HepG2 (cell line): ENCODE data around the gene DCPS. TPM values are rescaled to one million over a fixed set of nuclear protein-coding genes. Genes with fewer than 3 reads are reported as not detected.

Source experiments
- AHR ChIP-seq: IDR thresholded peaks from 2 replicates; pipeline ENCODE4 v1.6.1; 2018; ENCODE audit warnings: missing genetic modification reagents, missing compliant biosample characterization
- BRF2 ChIP-seq: sonication (generic); formaldehyde crosslinking; IDR thresholded peaks from 2 replicates; pipeline ENCODE4 v1.8.1; 2022; ENCODE audit warnings: mild to moderate bottlenecking, missing genetic modification reagents
- DRAP1 ChIP-seq: IDR thresholded peaks from 2 replicates; pipeline ENCODE4 v1.6.1; 2016; ENCODE audit warnings: missing genetic modification reagents, missing compliant biosample characterization
- GATA4 ChIP-seq: sonication (generic); IDR thresholded peaks from 2 replicates; pipeline ENCODE4 v1.6.1; 2016; ENCODE audit warnings: antibody characterized with exemption, low read depth, borderline replicate concordance
- LCORL ChIP-seq, 2 experiments: fragments of 450-650 bp in 1 of 2; sonication (generic) in 1 of 2; formaldehyde crosslinking in 1 of 2; IDR thresholded peaks; 2 replicates each; pipeline versions ENCODE4 v1.5.0 to v1.6.1; 2017 to 2020; ENCODE audit warnings: antibody characterized with exemption in 1 of 2, missing genetic modification reagents in 1 of 2
- MAX ChIP-seq: IDR thresholded peaks from 2 replicates; pipeline ENCODE4 v1.6.1; 2012; ENCODE audit warnings: inconsistent platforms
- NAIF1 ChIP-seq: sonication (generic); formaldehyde crosslinking; IDR thresholded peaks from 2 replicates; pipeline ENCODE4 v1.5.0; 2020; ENCODE audit warnings: mild to moderate bottlenecking, missing genetic modification reagents, borderline replicate concordance
- SPEN ChIP-seq: sonication (generic); formaldehyde crosslinking; IDR thresholded peaks from 2 replicates; pipeline ENCODE4 v1.5.1; 2020; ENCODE audit warnings: low read depth, mild to moderate bottlenecking, missing genetic modification reagents
- TAF1 ChIP-seq: sonication (generic); formaldehyde crosslinking; IDR thresholded peaks from 2 replicates; pipeline ENCODE4 v1.4.0; 2020; ENCODE audit warnings: missing genetic modification reagents
- ZMYM3 ChIP-seq: sonication (generic); formaldehyde crosslinking; IDR thresholded peaks from 2 replicates; pipeline ENCODE4 v1.5.1; 2020; ENCODE audit warnings: mild to moderate bottlenecking, missing genetic modification reagents
- ZNF281 ChIP-seq: sonication (generic); formaldehyde crosslinking; IDR thresholded peaks from 2 replicates; pipeline ENCODE4 v1.4.0; 2020; ENCODE audit warnings: missing genetic modification reagents, borderline replicate concordance
- ZNF414 ChIP-seq: sonication (generic); formaldehyde crosslinking; IDR thresholded peaks from 2 replicates; pipeline ENCODE4 v1.5.0; 2020; ENCODE audit warnings: missing genetic modification reagents
- ZNF552 ChIP-seq: sonication (generic); formaldehyde crosslinking; IDR thresholded peaks from 2 replicates; pipeline ENCODE4 v1.9.0; 2022; ENCODE audit warnings: missing genetic modification reagents, mild to moderate bottlenecking, borderline replicate concordance
- ZNF609 ChIP-seq: sonication (generic); formaldehyde crosslinking; IDR thresholded peaks from 2 replicates; pipeline ENCODE4 v1.4.0; 2020; ENCODE audit warnings: mild to moderate bottlenecking, missing genetic modification reagents, borderline replicate concordance
- ZNF614 ChIP-seq: IDR thresholded peaks from 2 replicates; pipeline ENCODE4 v1.6.1; 2018; ENCODE audit warnings: missing biosample characterization, missing genetic modification reagents, inconsistent platforms, borderline replicate concordance
- polyA plus RNA-seq, 8 experiments: library from polyadenylated mRNA; depleted of rRNA in 3 of 8; stranded (reverse) in 7 of 8; unstranded in 1 of 8; fragments of >200 nt; fragmentation: Illumina TruSeq in 4 of 8; extraction: Trizol in 4 of 8; gene quantifications; 2 replicates each; pipeline versions ENCODE4 v1.2.1 to v1.2.3, GENCODE V29; 2011 to 2016; ENCODE audit warnings: low read depth in 4 of 8, missing spikeins in 1 of 8, mixed read lengths in 1 of 8; ENCODE audit not compliant: insufficient read depth in 1 of 8
- total RNA-seq, 5 experiments: library from RNA; depleted of rRNA; stranded (reverse); fragments of >200 nt; fragmentation: Illumina TruSeq; extraction: Trizol; gene quantifications; 2 replicates each; pipeline ENCODE4 v1.2.3, GENCODE V29; 2016; ENCODE audit warnings: low read depth in 1 of 5

The DCPS gene
- total and polyA plus RNA-seq, 2 of the 13 experiments (the other 11 are each of a cell fraction or from before 2014, with no cell fraction given): 21.9 to 22.5 TPM

- TF ChIP-seq ZNF414 (no peak), BRF2 (CRISPR knock-in tag) (0 out of 2 replicates have a peak, but pooled peaks have one; percentile 75), AHR (CRISPR knock-in tag) (no peak), ZNF609 (0 out of 2 replicates have a peak, but pooled peaks have one; percentile 47), GATA4 (no peak; the same call in 1 of the 2 replicates), MAX (peak; percentile 46; the same call in 1 of the 2 replicates), SPEN (CRISPR knock-in tag) (peak; percentile 88), NAIF1 (CRISPR knock-in tag) (peak; percentile 70; the same call in 1 of the 2 replicates), LCORL (IDR thresholded peaks at IDR 0.05) (no peak), LCORL (CRISPR knock-in tag; IDR thresholded peaks at IDR 0.05) (no peak), DRAP1 (CRISPR knock-in tag) (peak; percentile 36; the same call in 1 of the 2 replicates), ZNF614 (peak; percentile 41; the same call in 1 of the 2 replicates), TAF1 (CRISPR knock-in tag) (peak; percentile 75; the same call in 1 of the 2 replicates), ZNF552 (CRISPR knock-in tag) (0 out of 2 replicates have a peak, but pooled peaks have one; percentile 49), ZMYM3 (CRISPR knock-in tag) (0 out of 2 replicates have a peak, but pooled peaks have one; percentile 20), ZNF281 (CRISPR knock-in tag) (no peak)
Measured at GRCh38 chr11:126282736-126283591, 20.9 kb upstream of the DCPS start, which contains the start of gene TIRAP (continued).
